GM20000 (cell line): Measurements from ENCODE around the gene TCF7L2.

Experiments used
- DNase-seq: peaks from one replicate; pipeline ENCODE4 v3.0.0; 2012; ENCODE audit warnings: low spot score
- CTCF ChIP-seq: IDR thresholded peaks from 2 replicates; pipeline ENCODE4 v1.5.1; 2012; ENCODE audit warnings: mild to moderate bottlenecking, control low read depth; ENCODE audit errors: extremely low read depth, missing control alignments

The TCF7L2 gene

GRCh38 chr10:113071446-113071845 lies 121.4 kb downstream of the TCF7L2 start:
- TF ChIP-seq CTCF = no peak
- no peak for DNase-seq

- no peak for TF ChIP-seq CTCF
- DNase-seq = no peak
Measured at GRCh38 chr10:113073549-113074189, 123.6 kb downstream of the TCF7L2 start.

- no peak for TF ChIP-seq CTCF
- no peak for DNase-seq
Measured at GRCh38 chr10:113076949-113077348, 126.9 kb downstream of the TCF7L2 start.

- no peak for DNase-seq
- TF ChIP-seq CTCF = no peak
Measured at GRCh38 chr10:113078282-113078907, 128.3 kb downstream of the TCF7L2 start.

GRCh38 chr10:113080061-113080924 lies 130.2 kb downstream of the TCF7L2 start:
- no peak for TF ChIP-seq CTCF
- no peak for DNase-seq

GRCh38 chr10:113080925-113081229 lies 130.8 kb downstream of the TCF7L2 start:
- TF ChIP-seq CTCF = no peak
- DNase-seq = no peak

GRCh38 chr10:113084031-113084430 lies 134.0 kb downstream of the TCF7L2 start:
- TF ChIP-seq CTCF = no peak
- DNase-seq = no peak
